ENCODE results near the gene OXT.
"Not testable (repeated sequence)": the region's sequence is repeated elsewhere in the genome, so short reads cannot be mapped to it uniquely, and the experiment has no call there.

The OXT gene

GRCh38 chr20:3047486-3048419 is 23.7 kb upstream of the OXT start:
- no peak for DNase-seq (ENCODE audit: low read depth in 4 of 4, low spot score in 1 of 4)

- no peak for DNase-seq (ENCODE audit: low read depth in 4 of 4, low spot score in 1 of 4)
These were observed 19.9 kb upstream of the OXT start for GRCh38 chr20:3051385-3052019.

- DNase-seq (ENCODE audit: low read depth in 4 of 4, low spot score in 1 of 4), result no peak
These were observed 11.9 kb upstream of the OXT start for GRCh38 chr20:3059489-3059888.

- DNase-seq (ENCODE audit: low read depth in 4 of 4, low spot score in 1 of 4), result not testable (repeated sequence)
These were observed 7.3 kb upstream of the OXT start for GRCh38 chr20:3064119-3064518.

DNA sequence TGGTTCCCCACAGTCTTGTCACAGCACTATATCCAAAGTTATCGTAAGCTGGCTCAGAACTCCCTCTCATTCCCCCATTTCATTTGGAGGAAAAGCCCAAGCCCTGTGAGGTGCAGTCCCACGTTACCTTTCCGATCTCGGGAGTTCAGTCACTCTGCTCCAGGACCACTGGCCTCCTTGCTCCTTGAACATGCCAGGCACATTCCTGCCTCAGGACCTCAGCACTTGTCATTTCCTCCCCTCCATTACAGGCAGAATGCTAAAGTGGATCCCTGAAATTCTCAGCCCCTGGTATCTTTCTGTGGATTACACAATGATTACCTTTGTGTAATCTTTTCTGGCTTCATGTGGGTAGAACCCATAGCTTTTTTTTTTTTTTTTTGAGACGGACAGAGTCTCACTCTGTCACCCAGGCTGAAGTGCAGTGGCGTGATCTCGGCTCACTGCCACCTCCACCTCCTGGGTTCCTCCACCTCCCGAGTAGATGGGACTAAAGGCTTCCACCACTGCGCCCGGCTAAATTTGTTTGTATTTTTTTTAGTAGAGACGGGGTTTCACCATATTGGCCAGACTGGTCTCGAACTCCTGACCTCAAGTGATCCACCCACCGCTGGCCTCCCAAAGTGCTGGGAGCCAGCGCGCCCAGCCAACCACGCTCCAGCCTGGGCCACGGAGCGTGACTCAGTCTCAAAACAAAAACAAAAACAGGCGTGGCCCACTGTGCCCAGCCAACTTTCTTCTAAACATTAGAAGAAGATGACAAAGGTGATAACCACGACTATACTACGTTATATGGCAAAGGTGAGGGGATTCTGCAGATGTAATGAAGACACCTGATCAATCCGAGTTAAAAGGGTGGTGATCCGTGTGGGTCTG is 4.0 kb upstream of the OXT start:
- DNase-seq (ENCODE audit: low read depth in 4 of 4, low spot score in 1 of 4), result no peak

DNA sequence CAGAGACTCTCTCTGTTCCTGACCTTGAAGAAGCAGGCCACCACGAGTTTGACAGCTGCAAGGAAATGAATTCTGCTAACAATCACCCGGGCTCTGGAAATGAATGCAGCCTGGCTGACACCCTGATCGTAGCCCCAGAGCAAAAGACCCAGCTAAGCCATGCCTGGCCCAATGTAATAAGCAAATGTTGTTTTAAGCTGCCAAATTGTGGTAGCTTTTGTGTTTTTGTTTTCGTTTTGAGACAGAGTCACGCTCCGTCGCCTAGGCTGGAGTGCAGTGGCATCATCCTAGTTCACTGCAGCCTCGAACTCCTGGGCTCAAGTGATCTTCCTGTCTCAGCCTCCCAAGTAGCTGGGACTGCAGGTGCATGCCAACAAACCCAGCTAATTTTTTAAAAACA is 3.3 kb upstream of the OXT start:
- no peak for DNase-seq (ENCODE audit: low read depth in 4 of 4, low spot score in 1 of 4)

- no peak for DNase-seq (ENCODE audit: low read depth in 4 of 4, low spot score in 1 of 4)
These were observed 2.2 kb upstream of the OXT start for GRCh38 chr20:3068986-3069900.

GRCh38 chr20:3070725-3071124 is 695 bp upstream of the OXT start:
- no peak for DNase-seq (ENCODE audit: low read depth in 4 of 4, low spot score in 1 of 4)

- no peak for DNase-seq (ENCODE audit: low read depth in 4 of 4, low spot score in 1 of 4)
These were observed 182 bp upstream of the OXT start for GRCh38 chr20:3071266-3071609.

GRCh38 chr20:3072530-3073250 is 1.3 kb downstream of the OXT start:
- no peak for DNase-seq (ENCODE audit: low read depth in 4 of 4, low spot score in 1 of 4)

DNA sequence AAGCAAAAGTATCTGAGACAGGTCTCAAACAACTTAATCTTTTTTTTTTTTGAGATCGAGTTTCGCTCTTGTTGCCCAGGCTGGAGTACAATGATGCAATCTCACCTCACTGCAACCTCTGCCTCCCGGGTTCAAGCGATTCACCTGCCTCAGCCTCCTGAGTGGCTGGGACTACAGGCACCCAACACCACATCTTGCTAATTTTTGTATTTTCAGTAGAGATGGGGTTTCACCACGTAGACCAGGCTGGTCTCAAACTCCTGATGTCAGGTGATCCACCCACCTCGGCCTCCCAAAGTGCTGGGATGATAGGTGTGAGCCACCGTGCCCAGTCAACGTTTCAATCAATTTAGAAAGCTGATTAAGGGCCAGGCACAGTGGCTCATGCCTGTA is 1.8 kb downstream of the OXT start:
- not testable (repeated sequence) for DNase-seq (ENCODE audit: low read depth in 4 of 4, low spot score in 1 of 4)

DNA sequence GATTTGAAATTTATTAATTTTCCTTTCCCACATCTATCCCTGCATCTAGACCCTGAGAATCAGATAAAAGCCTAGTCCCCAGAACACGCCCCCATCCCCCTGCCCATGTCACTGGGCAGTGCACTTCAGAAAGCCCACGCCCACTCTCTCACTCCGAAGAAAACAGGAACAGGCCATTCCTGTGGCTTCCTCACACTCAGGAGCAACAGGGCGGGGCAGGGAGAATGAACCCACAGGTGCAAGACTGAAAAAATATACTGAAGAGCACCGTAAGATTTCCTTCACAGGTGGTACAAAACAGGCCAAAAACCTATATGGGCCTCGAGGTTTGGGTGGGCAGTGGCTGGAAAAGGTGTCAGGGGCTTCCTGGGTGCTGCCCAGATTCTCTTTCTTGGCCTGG is 3.4 kb downstream of the OXT start:
- DNase-seq (ENCODE audit: low read depth in 4 of 4, low spot score in 1 of 4), result no peak

DNA sequence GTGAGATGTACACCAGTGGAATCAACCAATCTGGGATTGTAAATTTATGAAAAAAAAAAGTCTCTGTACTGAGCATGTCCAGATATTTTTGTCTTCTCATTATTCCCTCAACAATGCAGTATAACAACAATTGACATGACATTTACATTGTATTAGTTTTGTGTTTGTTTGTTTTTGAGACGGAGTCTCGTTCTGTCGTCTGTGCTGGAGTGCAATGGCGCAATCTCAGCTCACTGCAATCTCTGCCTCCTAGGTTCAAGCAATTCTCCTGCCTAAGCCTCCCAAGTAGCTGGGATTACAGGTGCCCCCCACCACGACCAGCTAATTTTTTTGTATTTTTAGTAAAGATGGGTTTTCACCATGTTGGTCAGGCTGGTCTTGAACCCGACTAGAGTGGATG is 3.9 kb downstream of the OXT start:
- not testable (repeated sequence) for DNase-seq (ENCODE audit: low read depth in 4 of 4, low spot score in 1 of 4)

GRCh38 chr20:3077618-3078134 is 6.3 kb downstream of the OXT start:
- DNase-seq (ENCODE audit: low read depth in 4 of 4, low spot score in 1 of 4), result no peak

DNA sequence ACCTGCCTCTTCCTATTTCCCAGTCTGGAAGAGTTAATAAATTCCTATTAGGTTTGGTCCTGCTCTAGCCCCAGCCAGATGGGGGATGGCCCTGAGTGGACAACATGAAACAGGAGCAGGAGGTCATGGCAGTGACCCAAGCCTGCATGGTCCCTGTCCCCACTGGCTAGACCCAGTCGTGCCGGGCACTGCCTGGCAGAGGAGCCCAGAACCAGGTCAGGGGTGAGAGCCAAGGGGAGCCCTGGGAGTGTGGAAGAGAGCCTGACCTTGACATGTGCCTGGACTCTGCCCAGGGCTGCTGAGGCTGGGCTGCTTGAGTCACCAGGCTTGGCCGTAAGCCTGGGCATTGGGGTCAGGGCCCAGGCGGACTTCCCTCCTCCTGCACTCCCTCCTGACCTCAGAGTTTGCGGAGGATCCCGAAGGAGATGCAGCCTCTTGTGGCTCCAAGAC is 9.5 kb downstream of the OXT start:
- DNase-seq (ENCODE audit: low read depth in 4 of 4, low spot score in 1 of 4), result no peak

DNA sequence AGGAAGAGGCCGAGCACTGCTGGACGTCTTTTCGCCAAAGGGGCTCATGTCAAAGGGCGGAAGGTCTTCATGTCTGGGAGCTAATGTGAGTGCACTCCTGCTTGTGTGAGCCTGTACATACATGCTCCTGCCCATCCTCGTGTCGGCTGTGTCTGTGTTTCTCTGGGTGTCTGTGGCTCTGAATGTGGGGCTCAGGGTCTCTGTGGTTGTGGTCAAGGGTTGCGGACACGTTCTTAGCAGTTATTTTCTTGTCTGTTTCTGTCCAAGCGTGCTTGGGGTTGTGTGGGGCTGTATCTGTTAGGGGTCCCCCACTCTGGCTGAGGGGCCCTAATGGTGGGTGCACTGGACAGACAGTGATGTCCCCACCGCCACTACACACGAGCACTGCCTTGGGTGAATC is 10.2 kb downstream of the OXT start:
- DNase-seq (ENCODE audit: low read depth in 4 of 4, low spot score in 1 of 4), result no peak

DNA sequence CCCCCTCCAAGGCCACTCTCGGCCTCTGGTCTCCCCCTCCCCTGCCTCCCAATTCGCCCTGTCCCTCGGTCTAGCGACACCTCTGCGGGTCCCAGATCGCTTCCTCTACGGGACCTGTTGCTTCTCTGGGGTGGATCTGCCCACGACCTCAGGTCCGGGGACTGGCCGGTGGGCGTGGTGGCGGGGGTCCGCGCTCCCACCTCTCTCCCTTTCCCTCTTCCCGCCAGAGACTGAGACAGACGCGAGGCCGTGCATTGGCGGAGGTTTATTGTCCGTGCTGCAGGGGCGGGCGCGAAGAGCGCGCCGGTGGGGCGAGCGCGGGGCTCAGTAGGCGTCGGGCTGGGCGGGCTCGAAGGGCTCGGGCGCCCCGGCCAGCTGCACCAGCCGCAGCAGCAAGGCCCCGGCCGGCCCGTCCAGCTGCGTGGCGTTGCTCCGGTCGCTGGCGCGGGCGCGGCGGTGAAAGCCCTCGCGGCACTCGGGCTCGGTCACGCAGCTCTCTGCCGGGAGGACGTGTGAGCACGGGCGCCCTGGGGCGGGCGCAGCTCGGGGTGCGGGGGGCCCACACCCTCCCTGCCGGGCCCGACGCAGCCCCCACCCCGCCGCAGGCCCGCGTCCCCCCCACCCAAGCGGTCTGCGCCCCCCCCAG is 11.0 kb downstream of the OXT start:
- no peak for DNase-seq (ENCODE audit: low read depth in 4 of 4, low spot score in 1 of 4)

GRCh38 chr20:3082955-3083952 is 11.8 kb downstream of the OXT start:
- no peak for DNase-seq (ENCODE audit: low read depth in 4 of 4, low spot score in 1 of 4)
